Fibroblast of lung (primary cell): ENCODE data around the gene ZNF33A.

Experiments
- CTCF ChIP-seq, 2 donors: IDR thresholded peaks in 1 of 2; conservative IDR thresholded peaks in 1 of 2; 1 replicate in 1 of 2; 2 replicates in 1 of 2; pipeline ENCODE4 v1.5.1; 2011 to 2012; ENCODE audit warnings: low read length in 2 of 2, control low read depth in 1 of 2, inconsistent platforms in 1 of 2, low read depth in 1 of 2, mild to moderate bottlenecking in 1 of 2
- EZH2 ChIP-seq: IDR thresholded peaks from 2 replicates; pipeline ENCODE4 v1.5.1; 2012; ENCODE audit warnings: low read length, control low read depth, mild to moderate bottlenecking; ENCODE audit errors: missing control alignments

- TF ChIP-seq CTCF (conservative IDR thresholded peaks at IDR 0.05 in 1 of 2, IDR thresholded peaks at IDR 0.05 in 1 of 2; ENCODE audit: low read depth in 1 of 2, low read length in 2 of 2): no peak
- TF ChIP-seq EZH2: no peak
Observed at GRCh38 chr10:38010119-38010903, at the start of gene ZNF33A.
